HG03565 (cell line): ENCODE measurements around the gene TRIM17.
"Not testable (repeated sequence)": the region's sequence is repeated elsewhere in the genome, so short reads cannot be mapped to it uniquely, and the experiment has no call there.

ENCODE experiments used
- ATAC-seq: cut with Tn5 transposase; IDR thresholded peaks from one replicate; pipeline ENCODE4 v1.9.1; 2021; ENCODE audit warnings: mild to moderate bottlenecking, moderate library complexity; ENCODE audit not compliant: unreplicated experiment

The TRIM17 gene

GRCh38 chr1:228448372-228448771, 31.7 kb upstream of the TRIM17 start:
- no peak for ATAC-seq

DNA sequence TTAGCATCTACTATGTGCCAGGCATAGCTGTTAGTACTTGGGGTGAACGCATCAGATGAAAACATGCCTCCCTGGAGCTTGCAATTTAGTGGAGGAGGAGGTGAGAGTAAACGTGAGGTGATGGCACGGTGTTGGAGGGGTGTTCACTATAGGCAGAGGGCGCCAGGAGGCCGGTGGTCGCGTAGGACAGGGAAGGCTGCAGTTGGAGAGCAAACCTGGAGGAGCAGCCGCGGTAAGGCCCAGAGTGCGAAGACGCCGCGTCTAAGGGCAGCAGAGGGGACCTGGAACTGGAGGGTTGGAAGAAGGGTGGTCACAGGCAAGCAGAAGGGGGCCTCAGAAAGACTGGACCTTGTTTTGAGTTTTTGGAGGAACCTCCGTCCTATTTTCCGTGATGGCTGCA, 30.2 kb upstream of the TRIM17 start:
- no peak for ATAC-seq

DNA sequence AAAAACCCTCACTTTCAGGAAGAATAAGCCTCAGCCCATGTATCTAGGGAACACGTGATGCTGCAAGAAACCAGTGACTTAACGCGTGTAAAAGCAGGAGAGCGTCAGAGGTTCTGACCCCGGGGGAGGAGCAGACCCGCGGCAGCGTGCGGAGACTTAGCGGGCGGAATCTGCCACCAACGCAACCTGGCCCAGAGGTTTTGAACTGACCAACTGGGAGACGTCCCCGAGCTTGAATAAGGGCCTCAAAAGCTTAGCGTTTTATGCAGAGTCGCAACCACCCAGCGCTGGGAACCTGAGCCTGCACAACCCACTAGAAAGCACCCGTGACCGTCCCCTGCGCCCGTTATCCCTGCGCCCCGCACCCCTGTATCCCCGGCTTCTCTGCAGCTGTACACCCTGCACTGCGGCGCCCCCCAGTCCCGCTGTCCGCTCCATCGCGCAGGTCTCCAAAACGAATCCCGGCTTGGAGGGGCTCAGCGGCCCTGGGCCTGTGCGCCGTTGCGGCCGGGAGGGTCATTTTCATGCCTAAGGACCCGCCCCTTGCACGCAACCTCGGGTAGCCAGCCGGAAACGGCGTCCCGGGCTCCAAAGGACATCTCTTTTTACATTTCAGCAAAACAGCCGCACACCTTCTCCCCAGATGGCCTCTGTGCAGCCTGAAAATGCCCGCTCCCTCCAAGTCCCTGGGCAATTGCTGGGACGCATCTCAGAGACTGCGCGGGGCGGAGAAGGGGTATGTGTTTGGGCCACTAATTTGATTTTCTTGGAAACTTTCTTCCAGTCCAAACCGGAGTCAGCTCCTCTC, 29.4 kb upstream of the TRIM17 start:
- ATAC-seq, result no peak

GRCh38 chr1:228445490-228445842, 28.8 kb upstream of the TRIM17 start:
- ATAC-seq, result no peak

GRCh38 chr1:228443395-228443794, 26.7 kb upstream of the TRIM17 start:
- no peak for ATAC-seq

DNA sequence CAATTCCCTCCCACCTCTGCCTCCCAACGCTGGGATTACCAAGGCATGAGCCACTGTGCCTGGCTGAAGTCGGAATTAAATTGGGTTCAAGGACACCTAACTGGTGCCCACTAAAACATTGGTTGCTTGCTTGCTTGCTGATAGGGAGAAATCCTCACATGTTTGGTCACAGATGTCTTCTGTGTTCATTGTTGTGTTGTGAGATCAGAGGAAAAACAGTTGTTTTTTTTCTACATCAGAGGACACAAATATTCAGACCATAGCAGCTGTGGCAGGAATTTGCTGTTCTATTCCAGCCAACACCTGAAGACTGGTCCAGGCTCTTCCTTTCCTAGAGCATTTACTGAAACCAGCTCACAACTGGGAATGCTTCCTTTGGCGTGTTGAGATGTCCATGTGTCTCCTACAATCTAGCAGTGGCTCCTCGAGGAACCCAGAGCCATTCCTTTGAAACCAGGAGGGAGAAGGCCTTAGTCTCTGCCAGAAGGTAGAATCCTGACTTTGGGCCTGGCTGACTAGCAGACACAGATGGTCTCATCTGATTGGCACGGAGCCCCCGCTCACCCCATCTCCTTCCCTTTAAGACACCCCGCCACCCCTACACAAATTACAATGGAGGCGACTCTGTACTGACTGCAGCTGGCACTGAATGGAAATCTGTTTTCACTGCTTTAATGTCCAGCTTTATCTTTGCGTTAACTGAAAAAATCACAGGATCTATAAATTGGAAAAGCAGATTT, 24.3 kb upstream of the TRIM17 start:
- no peak for ATAC-seq

DNA sequence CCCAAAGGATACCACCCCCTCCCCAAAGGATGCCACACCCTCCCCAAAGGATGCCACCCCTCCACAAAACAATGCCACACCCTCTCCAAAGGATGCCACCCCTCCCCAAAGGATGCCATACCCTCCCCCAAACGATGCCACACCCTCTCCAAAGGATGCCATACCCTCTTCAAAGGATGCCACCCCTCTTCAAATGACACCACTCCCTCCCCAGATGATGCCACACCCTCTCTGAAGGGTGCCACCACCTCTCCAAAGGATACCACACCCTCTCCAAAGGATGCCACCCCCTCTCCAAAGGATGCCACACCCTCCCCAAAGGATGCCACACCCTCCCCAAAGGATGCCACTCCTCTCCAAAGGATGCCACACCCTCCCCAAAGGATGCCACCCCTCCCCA, 21.6 kb upstream of the TRIM17 start:
- ATAC-seq, result no peak

- ATAC-seq, result no peak
Observed at GRCh38 chr1:228437424-228437962, 20.8 kb upstream of the TRIM17 start.

DNA sequence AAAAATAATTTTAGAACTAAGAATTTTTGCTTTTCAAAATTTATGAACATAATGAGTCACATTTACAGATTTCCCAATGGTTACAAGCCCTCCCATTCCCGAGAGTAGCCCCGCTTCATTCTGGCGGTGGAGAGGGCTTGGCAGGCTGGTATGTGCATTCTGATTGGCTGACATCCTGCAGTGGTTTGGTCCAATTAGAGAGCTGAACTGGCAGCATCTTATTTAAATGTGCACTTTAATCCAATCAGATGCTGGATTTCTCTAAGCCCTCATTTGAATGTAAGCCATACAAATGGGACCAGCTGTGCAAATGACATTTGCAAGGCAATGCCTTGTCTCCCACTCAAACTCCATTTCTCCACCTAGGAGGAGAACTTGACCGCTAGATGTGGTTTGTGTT, 18.0 kb upstream of the TRIM17 start:
- no peak for ATAC-seq

GRCh38 chr1:228433337-228434053, 16.8 kb upstream of the TRIM17 start:
- ATAC-seq, result not testable (repeated sequence)

DNA sequence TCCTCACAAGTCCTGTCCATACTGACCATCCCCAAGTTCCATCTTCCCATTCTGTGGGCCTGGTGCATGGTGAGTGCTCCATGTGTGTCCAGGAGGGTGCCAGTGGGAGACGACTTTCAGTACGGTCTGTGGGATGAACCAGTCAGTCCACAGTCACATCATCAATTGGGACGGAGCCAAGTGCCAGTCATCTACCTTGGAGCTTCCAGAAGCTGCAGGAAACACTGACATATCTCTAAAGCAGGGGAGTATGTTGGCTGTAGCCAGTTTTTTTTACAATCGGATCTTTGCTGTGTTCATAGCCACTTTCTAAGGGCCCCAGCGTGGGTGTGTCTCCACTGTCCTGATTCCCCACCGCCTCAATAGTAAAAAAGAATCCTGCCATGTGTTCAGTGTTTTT, 13.6 kb upstream of the TRIM17 start:
- no peak for ATAC-seq

DNA sequence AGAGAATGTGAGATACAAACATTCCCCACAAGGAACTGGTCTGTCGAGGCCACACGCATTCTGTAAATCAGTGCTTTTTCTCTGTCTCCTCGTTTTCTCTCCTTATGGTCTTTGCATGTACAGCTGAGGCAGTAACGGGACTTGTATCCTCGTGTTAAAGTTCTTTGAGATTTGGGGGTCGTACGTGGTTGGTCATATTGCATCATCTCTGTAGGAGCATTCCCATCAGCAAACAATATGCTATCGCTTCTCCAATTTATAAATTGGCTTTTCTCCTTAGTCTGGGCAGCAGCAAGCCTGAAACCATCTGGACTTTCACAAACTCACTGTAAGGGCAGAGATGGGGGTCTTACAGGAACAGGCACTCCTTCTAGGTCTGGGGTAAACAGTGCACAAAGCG, 13.0 kb upstream of the TRIM17 start:
- ATAC-seq, result no peak

DNA sequence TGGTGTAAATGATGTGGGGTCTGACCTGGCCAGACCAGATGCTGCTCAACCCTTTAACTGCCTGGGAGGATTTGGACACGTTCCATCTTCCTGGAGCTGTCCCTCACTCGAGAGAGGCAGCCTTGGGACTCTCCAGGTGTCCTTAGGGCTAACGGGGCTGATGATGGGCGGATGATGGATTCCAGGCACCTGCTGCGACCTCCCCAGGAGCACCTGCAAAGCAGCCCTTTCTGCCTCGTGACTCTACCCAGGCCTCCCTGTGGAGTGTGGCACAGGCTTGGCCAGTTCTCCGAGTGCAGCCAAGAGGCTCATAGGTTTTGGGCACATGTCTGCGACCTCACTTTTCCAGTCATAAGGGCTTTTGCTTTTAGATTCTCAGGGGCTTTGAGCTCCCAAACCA, 12.3 kb upstream of the TRIM17 start:
- no peak for ATAC-seq

- ATAC-seq, result no peak
Observed at GRCh38 chr1:228428412-228428811, 11.8 kb upstream of the TRIM17 start.

- no peak for ATAC-seq
Observed at GRCh38 chr1:228426518-228427175, 10.0 kb upstream of the TRIM17 start.

- ATAC-seq, result no peak
Observed at GRCh38 chr1:228424685-228425660, 8.3 kb upstream of the TRIM17 start.

DNA sequence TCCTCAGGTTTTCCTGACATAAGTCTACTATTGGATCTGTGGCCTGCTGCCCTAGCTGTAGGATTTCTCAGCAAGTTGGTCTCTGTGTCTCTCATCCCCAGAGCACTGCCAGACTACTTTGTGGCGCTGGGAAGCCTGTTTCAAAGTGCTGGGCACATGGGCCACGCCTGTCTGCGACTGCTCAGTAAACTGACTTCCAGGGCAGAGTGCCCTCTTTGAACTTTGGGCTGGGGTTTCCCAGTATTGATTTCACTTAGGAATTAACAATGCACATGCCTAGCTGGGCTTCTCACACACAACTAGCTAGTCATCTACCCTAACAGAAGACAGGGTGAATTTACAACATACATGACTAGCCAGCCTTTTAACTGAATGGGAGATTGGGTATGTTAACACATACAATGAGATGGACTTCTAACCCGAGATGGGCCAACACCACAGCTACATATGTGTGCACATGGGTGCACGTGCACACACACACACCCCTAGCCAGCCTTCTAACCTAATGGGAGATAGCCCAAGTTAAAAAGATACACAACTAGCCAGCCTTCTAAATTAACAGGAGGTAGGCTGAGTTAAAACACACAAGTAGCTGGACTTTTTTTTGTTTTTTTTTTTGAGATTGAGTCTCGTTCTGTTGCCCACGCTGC, 6.9 kb upstream of the TRIM17 start:
- no peak for ATAC-seq

DNA sequence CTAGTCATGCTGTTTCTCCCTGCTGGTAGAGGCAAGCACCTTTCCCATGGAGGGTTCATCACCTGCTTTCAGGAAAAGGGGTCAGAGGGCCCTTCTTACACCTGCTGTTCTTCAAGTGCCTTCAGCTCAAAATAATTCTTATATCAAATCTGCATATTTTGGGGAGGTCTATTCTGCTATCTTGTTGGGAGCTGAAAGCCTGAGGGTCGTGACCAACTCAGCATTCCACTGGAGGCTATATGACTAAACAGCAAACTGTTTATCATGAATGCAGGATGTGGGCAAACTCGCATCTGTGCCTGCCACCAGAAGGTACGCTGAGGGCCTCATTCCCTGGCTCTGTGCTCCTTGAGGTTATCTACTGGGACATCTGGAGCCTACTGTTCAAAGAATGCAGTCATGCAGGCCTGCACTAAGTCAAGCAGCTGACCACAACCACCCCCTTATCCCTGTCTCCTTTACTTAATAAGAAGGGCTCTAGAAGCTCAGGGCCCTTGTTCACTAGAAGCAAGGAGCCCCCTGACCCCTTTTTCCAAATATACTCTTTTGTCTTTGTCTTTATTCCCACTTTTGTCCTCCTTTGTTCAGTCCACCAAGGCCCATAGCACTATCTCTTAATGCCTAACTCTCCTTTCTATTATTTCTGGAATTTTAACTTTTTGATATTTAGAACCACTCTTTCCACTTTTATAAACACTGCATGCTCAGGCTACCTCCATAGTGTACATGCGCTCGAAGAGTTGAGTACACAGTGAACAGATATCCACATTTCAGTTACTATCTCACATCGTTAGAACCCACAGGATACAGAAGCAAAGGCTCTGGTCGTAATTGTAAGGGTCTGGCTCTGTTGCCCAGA, 4.5 kb upstream of the TRIM17 start:
- no peak for ATAC-seq
